GM12892 (cell line): Measurements from ENCODE around the gene CCL5.

Source experiments
- POLR2A ChIP-seq: IDR thresholded peaks from 2 replicates; pipeline ENCODE4 v1.6.1; 2011; ENCODE audit warnings: low read depth, low read length, control low read depth
- POLR2AphosphoS5 ChIP-seq: IDR thresholded peaks from 2 replicates; pipeline ENCODE4 v1.6.1; 2011; ENCODE audit warnings: low read depth, low read length, control low read depth
- TAF1 ChIP-seq: IDR thresholded peaks from 2 replicates; pipeline ENCODE4 v1.6.1; 2011; ENCODE audit warnings: low read depth, mild to moderate bottlenecking, control low read depth, low read length, borderline replicate concordance

- TF ChIP-seq POLR2A (no peak), POLR2AphosphoS5 (no peak), TAF1 (no peak)
Observed at GRCh38 chr17:35907691-35908090, 27.5 kb upstream of the CCL5 start.
